K562 (cell line): ENCODE results near the gene CSTF1. TPM values are rescaled to one million over a fixed set of nuclear protein-coding genes. Genes with fewer than 3 reads are reported as not detected.

Experiments used
- ATAC-seq: fragments of 200-7000 bp; cut with Tn5 transposase; 3 replicates; pipeline ENCODE4 v1.9.1; 2020; ENCODE audit warnings: moderate library complexity
- BruUV-seq: library from RNA; stranded (reverse); fragments of 400-500 nt; replicated peaks from 2 replicates; lab custom pipeline; 2021; lab: Mats Ljungman, UMichigan
- CTCF ChIA-PET: fragments of 300-600 bp; formaldehyde crosslinking; extraction: SDS; loops from one replicate; lab custom pipeline; 2021; ENCODE audit warnings: low intra/inter-chr PET ratio; lab: Yijun Ruan, JAX
- POLR2A ChIA-PET: fragments of 300-600, 350-650 bp; sonication (Branson Sonifier 250); formaldehyde crosslinking; extraction: SDS; loops from one replicate; lab custom pipeline; 2021; ENCODE audit warnings: antibody characterized with exemption, inconsistent platforms; lab: Yijun Ruan, JAX
- DNase-seq, 4 experiments: peaks; one replicate each; pipeline versions ENCODE4 v3.0.0 to v3.0.0-alpha.2; 2011 to 2018; ENCODE audit warnings: low spot score in 3 of 4, mixed read lengths in 3 of 4; ENCODE audit errors: extremely low read depth in 1 of 4
- FAIRE-seq: peaks from 2 replicates; lab custom pipeline; 2011; peaks lifted over from hg19 to GRCh38; lab: Jason Lieb, UNC
- H2AFZ ChIP-seq: 2 replicates; pipeline ENCODE4 v1.6.0; 2011; ENCODE audit warnings: low read depth, low read length, control low read depth, inconsistent platforms
- H3K27ac ChIP-seq: fragments of 200-600 bp; 3 replicates; pipeline ENCODE4 v1.8.0; 2011; ENCODE audit warnings: low read depth, mild to moderate bottlenecking, control low read depth, inconsistent platforms, low read length, moderate library complexity, mixed read lengths; ENCODE audit errors: extremely low read depth
- H3K27me3 ChIP-seq, 2 experiments: fragments of 300-600 bp in 1 of 2; 2 replicates in 1 of 2; 3 replicates in 1 of 2; pipeline versions ENCODE4 v1.6.0 to v1.8.0; 2011; ENCODE audit warnings: inconsistent platforms in 2 of 2, low read length in 2 of 2, mild to moderate bottlenecking in 1 of 2, mixed read lengths in 1 of 2, moderate library complexity in 1 of 2; ENCODE audit not compliant: control insufficient read depth in 2 of 2, insufficient read depth in 2 of 2
- H3K36me3 ChIP-seq: fragments of 300-600 bp; 3 replicates; pipeline ENCODE4 v1.8.0; 2011; ENCODE audit warnings: mild to moderate bottlenecking, low read length, inconsistent platforms; ENCODE audit not compliant: control insufficient read depth, insufficient read depth
- H3K4me1 ChIP-seq, 2 experiments: fragments of 200-600 bp in 1 of 2; replicated peaks in 1 of 2; 2 replicates in 1 of 2; 3 replicates in 1 of 2; pipeline versions ENCODE4 v1.5.1 to v1.8.0; 2011; ENCODE audit warnings: inconsistent platforms in 2 of 2, low read length in 2 of 2, mild to moderate bottlenecking in 1 of 2, mixed read lengths in 1 of 2, moderate library complexity in 1 of 2; ENCODE audit not compliant: control insufficient read depth in 2 of 2, insufficient read depth in 2 of 2
- H3K4me2 ChIP-seq: 2 replicates; pipeline ENCODE4 v1.6.1; 2011; ENCODE audit warnings: low read length, control low read depth, inconsistent platforms, mixed read lengths; ENCODE audit not compliant: insufficient read depth
- H3K4me3 ChIP-seq: fragments of 200-600 bp; sonication (generic), shearing (Covaris generic); 2 replicates; pipeline ENCODE4 v1.5.1; 2016; ENCODE audit warnings: control low read depth, inconsistent platforms
- H3K79me2 ChIP-seq: fragments of 200-600 bp; 3 replicates; pipeline ENCODE4 v1.8.0; 2011; ENCODE audit warnings: low read length, inconsistent platforms; ENCODE audit not compliant: control insufficient read depth, insufficient read depth
- H3K9ac ChIP-seq, 2 experiments: 2 replicates each; pipeline versions ENCODE4 v1.6.0 to v1.6.1; 2011; ENCODE audit warnings: low read depth in 2 of 2, low read length in 2 of 2, control low read depth in 1 of 2, inconsistent platforms in 1 of 2, mild to moderate bottlenecking in 1 of 2, mixed read lengths in 1 of 2; ENCODE audit not compliant: insufficient read depth in 1 of 2
- H3K9me1 ChIP-seq: one replicate; pipeline ENCODE4 v1.6.0; 2011; ENCODE audit warnings: inconsistent platforms, mild to moderate bottlenecking, low read length, moderate library complexity; ENCODE audit not compliant: control insufficient read depth, insufficient read depth
- H3K9me3 ChIP-seq: replicated peaks from 2 replicates; pipeline ENCODE4 v1.5.1; 2011; ENCODE audit warnings: low read depth, low read length, inconsistent platforms; ENCODE audit not compliant: control insufficient read depth, insufficient read depth
- H4K20me1 ChIP-seq: replicated peaks from 2 replicates; pipeline ENCODE4 v1.6.1; 2011; ENCODE audit warnings: low read length, inconsistent platforms, mixed read lengths; ENCODE audit not compliant: control insufficient read depth, insufficient read depth
- CBFA2T2 ChIP-seq: fragments of 450-650 bp; conservative IDR thresholded peaks from 2 replicates; pipeline ENCODE4 v1.6.1; 2017; ENCODE audit warnings: mild to moderate bottlenecking
- CREB3L1 ChIP-seq: fragments of 450-650 bp; IDR thresholded peaks from 2 replicates; pipeline ENCODE4 v1.6.1; 2014; ENCODE audit warnings: low read depth, mild to moderate bottlenecking, moderate library complexity, borderline replicate concordance
- POLR2AphosphoS5 ChIP-seq: IDR thresholded peaks from 2 replicates; pipeline ENCODE4 v1.6.1; 2011; ENCODE audit warnings: mild to moderate bottlenecking, low read depth, low read length, moderate library complexity; ENCODE audit not compliant: control insufficient read depth, insufficient read depth
- POLR2B ChIP-seq: fragments of 450-650 bp; IDR thresholded peaks from 2 replicates; pipeline ENCODE4 v1.6.1; 2018; ENCODE audit warnings: low read depth; ENCODE audit not compliant: partially characterized antibody
- RAD51 ChIP-seq: fragments of 450-650 bp; IDR thresholded peaks from 2 replicates; pipeline ENCODE4 v1.7.1; 2016; ENCODE audit warnings: low read depth, mild to moderate bottlenecking, borderline replicate concordance
- RBBP5 ChIP-seq: fragments of 200-600 bp; sonication (generic); IDR thresholded peaks from 2 replicates; pipeline ENCODE4 v1.6.1; 2012; ENCODE audit warnings: borderline replicate concordance, mild to moderate bottlenecking, low read length, control low read depth, inconsistent platforms; ENCODE audit not compliant: insufficient read depth, poor library complexity, severe bottlenecking
- TFE3 ChIP-seq: fragments of 450-650 bp; formaldehyde crosslinking; IDR thresholded peaks from 2 replicates; pipeline ENCODE4 v1.4.0; 2020; ENCODE audit warnings: mild to moderate bottlenecking, mixed read lengths
- XRCC5 ChIP-seq: fragments of 200-400 bp; formaldehyde crosslinking; IDR thresholded peaks from 2 replicates; pipeline ENCODE4 v1.6.1; 2017; ENCODE audit warnings: low read depth, mild to moderate bottlenecking, low read length
- ZFP36 ChIP-seq: fragments of 150-350 bp; IDR thresholded peaks from 2 replicates; pipeline ENCODE4 v1.6.1; 2018; ENCODE audit warnings: low read length, low read depth; ENCODE audit not compliant: partially characterized antibody
- WGBS: fragments of 100-300 bp; shearing (Covaris generic); methylation state at CpG from one replicate; pipeline ENCODE4 v1.1.6; 2016; ENCODE audit warnings: low coverage, mixed read lengths; ENCODE audit not compliant: insufficient coverage; ENCODE audit errors: missing lambda C conversion rate; 5-methylcytosine and 5-hydroxymethylcytosine counted together
- in situ Hi-C: fragments of 300-500 bp; cut with MboI; formaldehyde crosslinking; loops from 4 replicates; pipeline ENCODE4 v1.15.0; 2018; ENCODE audit warnings: inconsistent platforms, mixed read lengths
- intact Hi-C: fragments of 100-400 bp; cut with micrococcal nuclease; formaldehyde crosslinking; loops from 2 replicates; pipeline ENCODE4 v1.14.2; 2022
- polyA plus RNA-seq, 8 experiments: library from polyadenylated mRNA; depleted of rRNA in 4 of 8; stranded (reverse) in 5 of 8; unstranded in 3 of 8; fragments of >200 nt; fragmentation: Nextera tagmentation in 2 of 8; fragmentation: Illumina TruSeq in 1 of 8; extraction: Ambion mirVana in 2 of 8; extraction: Trizol in 1 of 8; gene quantifications; 2 replicates each; pipeline versions ENCODE4 v1.2.1 to v1.2.3, GENCODE V29; 2011 to 2014; ENCODE audit warnings: inconsistent platforms in 1 of 8, missing spikeins in 1 of 8
- total RNA-seq, 7 experiments: library from RNA; depleted of rRNA in 6 of 7; stranded (reverse); fragments of >200 nt in 6 of 7; fragmentation: Illumina TruSeq in 2 of 7; extraction: Trizol in 2 of 7; gene quantifications; 2 replicates each; pipeline versions ENCODE4 v1.2.1 to v1.2.3, GENCODE V29; 2011 to 2021; ENCODE audit warnings: low replicate concordance in 1 of 7
- TF ChIP-seq, protein P1 (sequence below): fragments of 450-650 bp; IDR thresholded peaks from 2 replicates; pipeline ENCODE4 v1.7.1; 2018; ENCODE audit warnings: mild to moderate bottlenecking, low read depth; ENCODE audit not compliant: partially characterized antibody

The CSTF1 gene
- total and polyA plus RNA-seq, 9 of the 15 experiments (the other 6 are each of a cell fraction or from before 2014, with no cell fraction given) = 30.8 to 110 (median 53.4) TPM

GRCh38 chr20:56363491-56363890, 29.0 kb upstream of the CSTF1 start (continued):
- TF ChIP-seq RBBP5 = no peak

DNA sequence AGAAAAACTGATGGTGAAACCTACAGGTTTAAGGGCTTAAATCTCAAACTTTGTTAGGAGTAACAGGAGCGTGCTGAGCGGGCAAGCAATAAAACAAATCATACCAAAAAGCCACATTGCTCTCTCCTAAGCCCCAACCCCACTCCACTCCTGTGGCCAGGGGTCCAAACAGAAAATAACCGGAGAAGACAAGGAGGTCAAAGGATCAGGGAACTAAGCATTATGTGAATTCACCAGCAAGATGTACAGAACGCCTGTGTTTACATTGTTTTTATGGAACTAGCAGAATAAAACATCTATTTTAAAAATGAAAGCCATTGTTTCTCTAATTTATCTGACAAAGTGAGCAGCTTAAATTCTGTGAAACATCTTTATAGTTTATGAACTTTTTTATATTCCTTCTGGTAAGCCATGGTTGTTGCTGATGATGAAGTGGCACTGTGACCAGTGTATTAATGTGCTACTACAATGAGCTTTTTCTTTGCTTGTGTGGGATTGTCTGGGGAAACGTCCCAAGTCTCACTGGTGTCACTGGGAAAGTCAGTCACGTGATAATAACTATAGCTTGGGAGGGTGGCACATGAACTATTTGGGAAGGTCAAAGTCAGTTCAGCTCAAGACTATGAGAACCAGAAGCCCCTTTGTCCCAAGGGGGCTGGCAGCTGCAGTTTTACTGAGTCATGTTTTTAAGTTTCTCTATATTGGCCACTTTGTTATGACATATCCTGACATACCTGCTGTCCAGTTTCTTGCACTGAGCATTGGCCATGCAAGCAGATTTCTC, 23.9 kb upstream of the CSTF1 start:
- FAIRE-seq (peak; percentile 46), ATAC-seq (peak; percentile 26), DNase-seq (no peak)
- Histone ChIP-seq H3K9ac (peak overlapping the region in 1 of 2 experiments; percentile 10; a peak in 1 of 4 replicates), H3K79me2 (peaks cover 29% of the 10 kb centered on the region), H3K4me3 (no peak overlapping the region), H3K9me3 (no peaks in the 10 kb centered on the region), H2AFZ (no peak overlapping the region), H3K4me1 (peaks cover 6 to 11% of the 10 kb centered on the region in 2 experiments), H3K36me3 (peaks cover 94% of the 10 kb centered on the region), H3K27me3 (no peaks in the 10 kb centered on the region), H3K9me1 (no peaks in the 10 kb centered on the region), H4K20me1 (no peaks in the 10 kb centered on the region), H3K4me2 (no peak overlapping the region), H3K27ac (peak overlapping the region; percentile 63; the same call in 2 of the 3 replicates)
- ChIA-PET CTCF (no interaction called here), POLR2A (interaction anchor here (0.6 to 2.2 kb wide), 8 partner anchors 8 to 1160 kb away, joined by 3 to 7 read pairs (median 5); partner anchors contain the start of genes AURKA, CASS4, CSTF1 and FAM210B)
- BruUV-seq = no TSS peak
- in situ Hi-C loops (loop anchor here (25.0 kb wide), 1 partner anchor 1281 kb away; no protein-coding TSS in a partner anchor), intact Hi-C loops (no loop called here)
- 64% methylated on average over 6 of the region's 6 CpGs for WGBS
- peak; percentile 13 for TF ChIP-seq POLR2B
- no peak for TF ChIP-seq XRCC5
- peak; percentile 80 for TF ChIP-seq TFE3
- TF ChIP-seq, protein P1, sequence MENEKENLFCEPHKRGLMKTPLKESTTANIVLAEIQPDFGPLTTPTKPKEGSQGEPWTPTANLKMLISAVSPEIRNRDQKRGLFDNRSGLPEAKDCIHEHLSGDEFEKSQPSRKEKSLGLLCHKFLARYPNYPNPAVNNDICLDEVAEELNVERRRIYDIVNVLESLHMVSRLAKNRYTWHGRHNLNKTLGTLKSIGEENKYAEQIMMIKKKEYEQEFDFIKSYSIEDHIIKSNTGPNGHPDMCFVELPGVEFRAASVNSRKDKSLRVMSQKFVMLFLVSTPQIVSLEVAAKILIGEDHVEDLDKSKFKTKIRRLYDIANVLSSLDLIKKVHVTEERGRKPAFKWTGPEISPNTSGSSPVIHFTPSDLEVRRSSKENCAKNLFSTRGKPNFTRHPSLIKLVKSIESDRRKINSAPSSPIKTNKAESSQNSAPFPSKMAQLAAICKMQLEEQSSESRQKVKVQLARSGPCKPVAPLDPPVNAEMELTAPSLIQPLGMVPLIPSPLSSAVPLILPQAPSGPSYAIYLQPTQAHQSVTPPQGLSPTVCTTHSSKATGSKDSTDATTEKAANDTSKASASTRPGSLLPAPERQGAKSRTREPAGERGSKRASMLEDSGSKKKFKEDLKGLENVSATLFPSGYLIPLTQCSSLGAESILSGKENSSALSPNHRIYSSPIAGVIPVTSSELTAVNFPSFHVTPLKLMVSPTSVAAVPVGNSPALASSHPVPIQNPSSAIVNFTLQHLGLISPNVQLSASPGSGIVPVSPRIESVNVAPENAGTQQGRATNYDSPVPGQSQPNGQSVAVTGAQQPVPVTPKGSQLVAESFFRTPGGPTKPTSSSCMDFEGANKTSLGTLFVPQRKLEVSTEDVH = peak; percentile 14
- TF ChIP-seq ZFP36 = no peak
- no peak for TF ChIP-seq POLR2AphosphoS5
- peak; percentile 19; the same call in 1 of the 2 replicates for TF ChIP-seq CBFA2T2
- TF ChIP-seq CREB3L1 = no peak
- peak; percentile 76 for TF ChIP-seq RAD51
